T-helper 9 cell (primary cell): ENCODE measurements around the gene AIFM3.

Experiments
- DNase-seq: peaks from one replicate; pipeline ENCODE4 v3.0.0-alpha.2; 2020

The AIFM3 gene

DNA sequence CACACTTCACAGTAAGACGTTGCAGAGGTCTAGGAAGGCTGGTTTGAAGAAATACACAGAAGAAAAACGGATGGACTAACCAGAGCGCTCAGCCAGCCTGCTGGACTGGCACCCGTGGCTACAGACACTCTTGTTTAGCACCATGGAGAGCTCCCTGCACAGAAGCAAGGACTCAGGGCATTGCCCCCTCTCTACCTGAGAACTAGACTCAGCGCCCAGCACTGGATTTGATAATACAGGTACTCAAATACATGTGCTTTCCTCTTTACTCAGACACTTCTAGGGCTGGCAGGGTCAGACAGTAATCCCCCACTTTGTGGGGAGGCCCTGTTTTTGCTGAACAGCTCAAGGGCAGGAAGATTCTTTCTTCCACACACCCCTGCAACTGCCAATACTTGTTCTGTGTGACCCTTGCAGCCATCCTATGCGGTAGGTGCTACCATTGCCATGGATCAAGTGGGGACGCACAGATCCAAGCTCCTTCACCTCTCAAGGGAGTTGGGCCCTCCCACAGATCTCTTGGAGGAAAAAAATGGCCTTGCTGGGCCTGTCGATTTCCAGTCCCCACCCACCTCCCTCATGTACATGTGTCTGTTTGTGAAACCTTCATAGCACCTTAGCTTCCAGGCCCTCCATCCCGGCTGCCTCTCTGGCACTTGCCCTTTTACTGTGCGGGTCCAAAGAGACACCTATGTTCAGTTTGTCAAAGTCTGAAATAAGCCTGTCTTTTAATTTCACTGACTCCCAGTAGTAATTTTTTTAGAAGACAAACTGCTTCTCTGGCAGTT is 42.8 kb downstream of the AIFM3 start:
- no peak for DNase-seq

DNA sequence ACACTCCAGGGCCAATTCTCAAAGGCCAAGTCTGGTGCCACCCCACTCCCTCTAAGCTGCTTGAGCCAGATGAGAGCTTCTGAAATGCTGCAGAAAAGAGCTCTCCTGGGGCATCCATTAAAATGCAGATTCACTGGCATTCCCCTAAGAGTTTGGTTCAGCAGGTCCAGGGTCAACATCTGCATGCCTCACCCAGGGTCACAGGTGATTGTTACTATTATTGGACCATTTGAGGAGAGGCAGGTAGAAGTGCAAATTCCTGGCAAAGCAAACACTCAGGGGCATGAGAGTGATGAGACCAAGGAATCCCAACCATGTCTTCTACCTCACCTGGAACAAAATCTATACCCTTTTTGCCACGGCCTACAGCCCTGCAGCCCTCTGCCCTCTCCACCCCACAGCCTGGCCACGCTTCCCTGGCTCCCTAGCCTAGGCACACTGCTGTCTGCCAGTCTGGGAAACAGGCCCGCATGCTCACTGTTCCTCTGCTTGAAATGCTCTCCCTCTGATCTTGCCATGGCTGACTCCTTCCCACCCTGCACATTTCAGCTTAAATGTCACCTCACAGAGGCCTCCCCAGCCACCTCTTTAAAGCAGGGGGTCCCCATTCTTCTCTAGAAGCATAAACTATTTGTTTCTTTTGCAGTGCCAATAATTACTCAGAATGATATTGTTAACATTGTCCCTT is 43.5 kb downstream of the AIFM3 start:
- no peak for DNase-seq

DNA sequence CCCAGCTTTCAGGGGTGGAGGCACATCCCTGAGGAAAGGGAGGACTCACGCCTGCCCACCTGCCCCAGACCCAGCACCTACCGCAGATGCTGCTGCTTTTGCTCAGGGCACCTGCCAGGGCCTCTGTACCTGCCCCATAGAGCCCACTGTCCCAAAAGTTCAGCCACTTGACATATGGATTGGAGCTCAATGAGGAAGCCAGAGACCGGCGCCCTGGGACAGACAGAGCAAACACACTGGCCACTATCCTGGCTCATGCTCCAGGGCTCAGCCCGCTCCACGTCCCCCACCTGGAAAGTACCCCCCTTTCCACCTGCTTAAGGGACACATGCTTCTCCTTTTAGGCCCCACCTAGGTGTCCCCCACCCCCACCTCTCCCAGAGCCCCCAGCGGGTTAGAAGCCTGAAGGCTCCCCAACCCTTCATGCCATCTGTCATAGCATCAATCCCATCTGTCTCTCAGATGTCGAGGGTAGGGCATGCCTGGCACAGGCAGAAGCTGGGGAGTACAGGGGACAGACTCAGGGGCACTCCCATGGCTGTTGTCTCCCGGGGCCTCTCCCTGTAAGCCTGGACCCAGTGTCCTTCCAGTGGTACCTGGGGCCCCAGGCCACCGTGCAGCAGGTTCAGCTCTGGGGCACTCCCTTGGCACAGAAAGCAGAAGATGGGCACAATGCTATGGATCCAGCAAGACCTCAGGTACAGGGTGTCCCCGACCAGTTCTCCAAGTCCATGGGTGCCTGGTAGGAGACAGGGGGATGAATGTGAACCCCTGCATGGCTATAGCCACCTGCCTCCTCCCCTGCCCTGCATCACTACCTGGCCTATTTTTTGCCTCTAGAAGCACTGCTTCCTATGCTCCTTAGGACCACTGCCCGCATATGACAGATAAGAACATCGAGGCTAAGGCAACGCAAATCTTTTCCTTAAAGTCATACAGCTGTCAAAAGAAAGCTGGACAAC is 45.7 kb downstream of the AIFM3 start:
- DNase-seq = no peak

DNA sequence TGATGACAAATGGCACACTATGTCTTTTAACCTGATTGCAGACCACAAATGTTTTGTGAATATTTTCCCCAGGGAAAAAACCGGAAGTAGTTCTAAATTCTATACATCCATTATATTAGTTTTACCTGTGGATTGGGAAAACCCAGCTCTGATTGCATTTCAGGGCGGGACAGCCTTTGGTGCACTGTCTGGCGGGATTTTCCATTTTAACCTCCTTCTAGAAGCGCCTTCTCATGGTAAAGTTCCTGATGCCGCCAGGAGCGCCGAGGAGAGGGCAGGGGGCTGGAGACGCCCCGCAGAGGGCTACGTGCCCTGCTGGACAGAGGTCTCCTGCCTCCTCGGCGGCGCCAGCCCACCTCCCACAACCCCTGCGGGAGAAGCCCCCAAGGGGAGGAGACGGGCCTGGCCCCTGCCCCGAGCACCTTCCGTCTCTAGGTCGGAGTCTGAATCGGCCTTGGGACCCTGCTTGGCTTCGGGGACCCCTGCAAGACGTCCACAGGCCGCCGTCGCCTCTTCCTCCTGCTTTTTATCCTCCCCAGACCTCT is 46.7 kb downstream of the AIFM3 start:
- no peak for DNase-seq

DNA sequence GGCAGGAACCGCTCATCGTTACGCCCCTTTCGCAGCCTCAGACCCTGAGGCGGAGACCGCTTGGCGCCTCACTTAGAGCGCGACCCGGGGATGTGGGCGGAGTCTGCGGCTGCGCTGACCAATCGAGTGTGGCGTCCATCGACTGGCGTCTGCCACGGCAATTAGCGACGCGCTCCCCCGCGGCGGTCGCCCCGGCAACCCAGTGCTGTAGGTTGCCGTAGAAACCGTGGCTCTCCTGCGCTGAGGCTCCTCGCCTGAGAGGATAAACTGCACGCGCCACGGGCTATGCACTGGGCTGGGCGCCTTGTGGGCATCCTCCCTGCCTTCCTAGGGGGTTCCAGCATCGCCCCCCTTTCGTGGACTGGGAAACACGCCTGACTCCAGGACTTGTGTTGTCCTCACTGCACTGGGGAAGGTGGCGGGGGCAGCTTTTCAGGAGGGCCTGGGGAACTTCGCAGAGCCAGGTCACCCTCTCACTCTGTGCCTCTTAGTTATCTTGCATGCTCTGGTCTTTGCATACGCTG is 47.2 kb downstream of the AIFM3 start:
- DNase-seq = peak; percentile 76

DNA sequence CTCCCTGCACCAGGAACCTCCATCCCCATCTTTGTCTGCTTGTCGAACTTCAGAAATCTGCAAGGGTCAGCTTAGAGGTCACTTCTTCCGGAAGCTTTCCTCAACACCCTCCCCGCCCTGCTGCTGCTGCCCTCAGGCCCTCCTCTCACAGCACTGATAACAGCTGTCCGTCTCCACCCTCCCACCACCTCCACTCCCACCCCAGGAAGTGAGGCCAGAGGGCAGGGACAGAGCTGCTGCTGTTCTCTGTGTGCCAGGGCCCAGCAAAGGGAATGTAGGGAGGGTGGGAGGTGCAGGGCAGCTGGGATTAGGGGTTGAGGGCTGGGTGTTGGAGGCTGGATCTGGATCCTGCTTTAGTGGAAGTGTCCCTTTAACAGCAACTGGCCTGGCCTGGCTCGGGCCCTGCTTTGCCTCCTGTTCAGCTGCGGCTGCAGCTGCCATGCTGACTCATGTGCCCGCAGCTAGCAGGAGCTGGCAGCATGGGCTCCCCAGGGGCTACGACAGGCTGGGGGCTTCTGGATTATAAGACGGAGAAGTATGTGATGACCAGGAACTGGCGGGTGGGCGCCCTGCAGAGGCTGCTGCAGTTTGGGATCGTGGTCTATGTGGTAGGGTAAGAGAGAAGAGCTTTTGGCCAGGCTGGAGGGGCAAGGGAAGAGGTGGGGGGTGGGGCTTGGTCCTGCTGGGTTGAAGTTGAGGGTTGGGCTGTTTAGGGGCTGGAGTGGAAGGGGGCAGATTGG is 47.8 kb downstream of the AIFM3 start, which contains the start of gene P2RX6:
Gene P2RX6, plus strand, starts transcription at position 440 of the 740 bp plus-strand sequence. Its CDS starts 10 bp downstream, at position 450.
- DNase-seq = no peak

DNA sequence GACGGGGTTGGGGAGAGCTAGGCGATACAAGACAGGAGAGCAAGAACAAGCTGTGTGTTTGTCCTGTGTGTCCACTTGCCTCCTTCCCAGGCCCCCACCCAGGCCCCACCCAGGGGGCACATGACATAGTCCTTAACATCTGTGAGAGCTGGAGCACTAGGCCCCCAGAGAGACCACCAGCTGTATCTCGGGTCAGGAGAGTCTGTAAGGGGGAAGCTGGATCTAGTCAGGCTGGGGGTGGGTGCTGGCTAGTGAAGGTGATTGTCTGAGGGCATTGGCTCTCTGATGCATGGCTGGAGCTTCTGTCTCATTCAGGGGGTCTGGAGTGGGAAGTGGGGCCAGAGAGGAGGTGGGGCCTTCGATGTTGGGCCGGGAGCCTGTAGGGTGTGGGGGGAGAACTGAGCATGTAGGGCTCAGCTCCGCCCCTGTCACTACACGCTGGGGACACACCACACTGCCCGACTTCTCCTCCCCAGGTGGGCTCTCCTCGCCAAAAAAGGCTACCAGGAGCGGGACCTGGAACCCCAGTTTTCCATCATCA is 48.5 kb downstream of the AIFM3 start:
- no peak for DNase-seq

DNA sequence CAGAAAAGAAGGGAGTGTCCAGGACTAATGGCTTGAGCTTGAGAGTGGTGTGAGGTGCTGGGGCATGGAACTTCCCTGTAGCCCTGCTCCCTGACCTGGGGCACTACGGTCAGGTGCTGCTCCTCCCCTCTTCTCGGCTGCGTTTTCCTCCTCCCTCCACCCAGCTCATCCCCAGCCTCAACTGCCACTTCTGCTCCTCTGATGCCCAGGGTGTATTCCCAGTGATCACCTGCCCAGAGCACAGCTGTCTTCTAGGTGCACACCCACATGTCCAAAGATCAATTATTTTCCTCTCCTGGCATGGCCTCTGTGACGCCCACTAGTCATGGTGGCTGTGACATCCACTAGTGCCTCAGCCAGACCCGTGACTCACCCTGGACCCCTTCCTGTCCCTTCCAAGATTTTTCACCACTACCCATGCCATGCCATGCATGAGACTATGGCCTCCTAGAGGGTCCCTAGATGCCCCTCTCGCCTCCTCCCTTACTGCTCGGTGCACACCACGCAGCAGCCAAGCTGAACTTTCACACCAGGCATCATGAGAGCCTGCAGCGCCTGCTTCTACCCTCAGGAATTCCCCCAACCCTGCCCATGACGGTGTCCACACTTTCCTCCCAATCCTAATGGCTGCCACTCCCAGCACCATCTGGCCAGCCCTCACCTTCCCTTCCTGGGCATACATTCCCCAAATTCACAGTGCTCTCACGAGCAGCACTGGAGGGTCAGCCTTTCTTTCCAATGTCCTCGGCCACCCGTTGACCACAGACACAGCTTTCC is 49.8 kb downstream of the AIFM3 start:
- no peak for DNase-seq

DNA sequence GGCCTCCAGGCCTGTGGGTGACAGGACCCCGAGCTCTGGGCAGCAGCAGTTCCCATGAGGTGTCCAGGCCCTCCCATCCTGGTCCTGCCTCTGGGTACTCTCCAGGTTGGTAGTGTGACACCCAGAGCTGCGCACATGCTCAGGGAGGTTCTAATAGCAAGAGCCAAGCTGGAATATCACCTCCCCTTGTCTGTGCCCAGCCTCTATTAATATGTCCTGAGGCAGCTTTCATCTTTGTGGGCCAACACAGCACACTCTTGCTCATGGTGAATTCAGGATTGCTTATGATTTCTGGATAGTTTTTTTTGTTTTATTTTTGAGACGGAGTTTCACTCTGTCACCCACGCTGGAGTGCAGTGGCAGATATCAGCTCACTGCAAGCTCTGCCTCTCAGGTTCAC is 51.3 kb downstream of the AIFM3 start:
- DNase-seq = no peak

DNA sequence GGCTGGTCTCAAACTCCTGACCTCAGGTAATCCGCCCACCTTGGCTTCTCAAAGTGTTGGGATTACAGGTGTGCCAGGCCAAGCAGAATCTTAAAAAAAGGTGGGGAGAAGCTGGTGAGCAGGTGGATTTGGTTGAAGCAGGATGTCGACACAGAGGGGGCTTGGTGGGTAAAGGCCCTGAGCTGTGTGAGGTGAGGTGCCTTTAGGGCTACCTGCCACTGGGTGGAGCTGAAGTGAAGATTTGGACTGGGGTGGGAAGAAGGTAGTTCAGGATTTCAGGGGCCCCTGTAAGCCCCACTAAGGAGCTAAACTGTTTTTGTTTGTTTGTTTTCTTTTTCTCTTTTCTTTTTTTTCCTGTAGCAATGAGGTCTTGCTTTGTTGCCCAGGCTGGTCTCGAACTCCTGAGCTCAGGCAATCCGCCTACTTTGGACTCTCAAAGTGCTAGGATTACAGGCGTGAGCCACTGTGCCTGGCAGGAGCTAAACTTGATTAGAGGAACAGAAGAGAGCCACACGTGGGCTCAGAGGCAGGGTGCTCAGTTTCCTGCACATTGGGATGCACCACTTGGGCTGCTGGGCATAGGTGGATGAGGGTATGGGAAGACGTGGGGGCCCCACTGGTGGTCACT is 53.9 kb downstream of the AIFM3 start:
- DNase-seq = no peak

DNA sequence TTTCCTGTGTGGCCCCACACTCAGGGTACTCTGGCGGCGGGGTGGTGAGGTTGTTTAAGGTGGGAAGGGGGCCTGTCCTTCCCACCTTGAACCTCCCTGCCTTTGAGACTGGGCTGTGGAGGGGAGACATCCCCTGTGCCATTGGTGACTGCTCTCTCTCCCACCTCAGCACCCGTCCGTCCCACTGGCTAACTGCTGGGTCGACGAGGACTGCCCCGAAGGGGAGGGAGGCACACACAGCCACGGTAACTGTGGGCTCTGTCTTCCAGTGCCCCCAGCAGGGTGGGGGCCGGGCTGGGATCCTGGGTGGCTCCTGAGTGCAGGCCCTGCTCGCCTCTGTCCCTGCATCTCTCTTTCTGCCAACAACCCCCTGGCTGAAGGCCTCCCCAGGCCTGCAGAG is 55.5 kb downstream of the AIFM3 start:
- DNase-seq = no peak

DNA sequence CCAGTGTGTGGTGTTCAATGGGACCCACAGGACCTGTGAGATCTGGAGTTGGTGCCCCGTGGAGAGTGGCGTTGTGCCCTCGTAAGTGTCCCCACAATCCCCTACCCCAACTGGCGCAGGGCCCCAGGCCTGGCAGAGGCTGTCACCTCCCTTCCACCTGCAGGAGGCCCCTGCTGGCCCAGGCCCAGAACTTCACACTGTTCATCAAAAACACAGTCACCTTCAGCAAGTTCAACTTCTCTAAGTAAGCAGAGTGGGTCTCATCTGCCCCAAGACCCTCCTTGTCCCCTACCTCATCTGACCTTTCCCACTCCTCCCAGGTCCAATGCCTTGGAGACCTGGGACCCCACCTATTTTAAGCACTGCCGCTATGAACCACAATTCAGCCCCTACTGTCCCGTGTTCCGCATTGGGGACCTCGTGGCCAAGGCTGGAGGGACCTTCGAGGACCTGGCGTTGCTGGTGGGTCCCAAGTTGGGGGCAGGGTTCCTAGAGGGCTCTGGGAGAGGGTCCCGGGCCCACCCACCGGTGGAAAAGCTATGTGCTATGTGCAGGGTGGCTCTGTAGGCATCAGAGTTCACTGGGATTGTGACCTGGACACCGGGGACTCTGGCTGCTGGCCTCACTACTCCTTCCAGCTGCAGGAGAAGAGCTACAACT is 56.0 kb downstream of the AIFM3 start:
- DNase-seq = no peak

DNA sequence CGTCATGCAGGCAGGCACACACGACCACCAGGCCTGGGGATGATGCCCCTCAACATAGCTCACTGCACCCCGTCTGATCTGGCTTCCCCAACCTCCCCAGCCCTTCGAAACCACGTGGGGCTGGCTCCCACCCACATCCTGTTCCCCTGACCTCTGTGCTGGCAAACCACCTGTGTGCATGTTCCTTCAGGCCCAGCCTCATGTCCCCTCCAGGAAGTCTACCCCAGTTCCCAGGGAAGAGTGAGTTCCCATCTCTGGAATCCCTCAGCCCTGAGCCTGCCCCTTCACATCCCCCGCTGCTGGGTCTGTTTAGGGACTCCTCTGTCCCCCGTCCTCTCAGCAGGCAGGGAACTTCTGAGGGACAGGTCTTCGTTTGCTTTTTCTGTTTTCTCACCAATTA is 58.2 kb downstream of the AIFM3 start:
- no peak for DNase-seq

DNA sequence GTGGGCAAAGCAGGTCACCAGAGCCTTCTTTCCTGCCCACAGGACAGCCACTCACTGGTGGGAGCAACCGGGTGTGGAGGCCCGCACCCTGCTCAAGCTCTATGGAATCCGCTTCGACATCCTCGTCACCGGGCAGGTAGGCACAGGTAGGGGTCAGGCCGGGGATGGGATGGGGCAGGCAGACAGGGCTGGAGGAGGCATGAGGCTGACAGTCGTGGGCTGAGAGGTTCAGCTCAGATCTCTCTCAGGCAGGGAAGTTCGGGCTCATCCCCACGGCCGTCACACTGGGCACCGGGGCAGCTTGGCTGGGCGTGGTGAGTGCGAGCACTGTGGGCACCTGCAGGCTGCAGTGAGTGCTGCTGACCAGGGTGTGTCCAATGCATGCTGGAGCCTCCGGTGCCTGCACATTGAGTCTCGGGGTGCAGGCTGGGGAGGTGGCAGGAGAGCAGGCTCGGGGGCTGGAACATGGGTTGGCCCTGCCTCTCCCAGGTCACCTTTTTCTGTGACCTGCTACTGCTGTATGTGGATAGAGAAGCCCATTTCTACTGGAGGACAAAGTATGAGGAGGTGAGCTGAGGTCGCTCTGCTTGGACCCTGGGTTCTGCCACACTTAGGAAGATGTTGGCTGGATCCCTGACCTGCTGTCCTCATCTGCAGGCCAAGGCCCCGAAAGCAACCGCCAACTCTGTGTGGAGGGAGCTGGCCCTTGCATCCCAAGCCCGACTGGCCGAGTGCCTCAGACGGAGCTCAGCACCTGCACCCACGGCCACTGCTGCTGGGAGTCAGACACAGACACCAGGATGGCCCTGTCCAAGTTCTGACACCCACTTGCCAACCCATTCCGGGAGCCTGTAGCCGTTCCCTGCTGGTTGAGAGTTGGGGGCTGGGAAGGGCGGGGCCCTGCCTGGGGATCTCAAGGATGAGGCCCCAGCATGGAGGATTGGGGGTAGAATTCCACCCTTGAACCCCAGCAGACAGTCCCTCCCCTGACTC is 59.0 kb downstream of the AIFM3 start:
- no peak for DNase-seq

DNA sequence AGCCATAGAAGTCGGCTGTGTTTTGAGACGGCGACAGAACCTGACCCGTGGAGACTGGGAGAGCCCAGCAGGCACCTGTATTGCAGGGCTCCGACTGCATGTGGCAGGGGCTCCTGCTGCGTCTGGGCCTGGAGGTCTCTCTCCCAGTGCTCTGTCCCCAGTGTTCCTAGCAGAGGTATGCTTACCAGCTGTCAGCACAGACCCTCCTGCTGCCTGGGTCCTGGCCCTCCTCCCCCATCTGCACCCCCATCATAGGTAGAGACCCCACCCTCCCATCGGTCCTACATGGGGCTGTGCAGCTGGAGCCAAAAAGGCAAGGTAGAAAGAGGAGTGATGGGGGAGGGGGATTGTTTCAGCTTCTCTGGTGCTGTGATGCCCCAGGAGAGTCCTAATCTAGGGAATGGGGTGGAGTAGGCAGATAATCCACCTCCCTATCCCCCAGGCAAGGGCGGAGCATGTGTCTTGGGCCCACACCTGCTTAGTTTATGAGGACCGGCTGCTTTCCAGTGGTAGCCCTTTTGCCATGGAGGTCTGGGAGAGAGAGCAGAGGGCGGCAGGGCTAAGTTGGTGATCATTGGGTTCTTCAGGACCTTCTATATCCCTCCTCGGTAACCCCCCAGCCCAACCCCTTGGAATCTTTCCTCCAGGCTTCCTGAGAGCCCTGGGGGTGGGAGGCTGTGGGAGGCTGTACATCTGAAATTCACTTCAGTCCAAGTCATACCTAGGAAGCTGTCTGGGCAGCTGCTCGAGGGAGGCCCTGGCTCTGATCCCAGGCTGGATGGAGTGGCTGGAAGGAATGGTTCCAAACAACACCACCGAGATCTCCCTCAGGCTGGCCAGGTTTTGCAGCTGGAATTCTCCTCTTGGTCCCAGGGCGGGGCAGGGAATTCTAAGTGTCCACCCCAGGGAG is 60.0 kb downstream of the AIFM3 start:
- DNase-seq = no peak

DNA sequence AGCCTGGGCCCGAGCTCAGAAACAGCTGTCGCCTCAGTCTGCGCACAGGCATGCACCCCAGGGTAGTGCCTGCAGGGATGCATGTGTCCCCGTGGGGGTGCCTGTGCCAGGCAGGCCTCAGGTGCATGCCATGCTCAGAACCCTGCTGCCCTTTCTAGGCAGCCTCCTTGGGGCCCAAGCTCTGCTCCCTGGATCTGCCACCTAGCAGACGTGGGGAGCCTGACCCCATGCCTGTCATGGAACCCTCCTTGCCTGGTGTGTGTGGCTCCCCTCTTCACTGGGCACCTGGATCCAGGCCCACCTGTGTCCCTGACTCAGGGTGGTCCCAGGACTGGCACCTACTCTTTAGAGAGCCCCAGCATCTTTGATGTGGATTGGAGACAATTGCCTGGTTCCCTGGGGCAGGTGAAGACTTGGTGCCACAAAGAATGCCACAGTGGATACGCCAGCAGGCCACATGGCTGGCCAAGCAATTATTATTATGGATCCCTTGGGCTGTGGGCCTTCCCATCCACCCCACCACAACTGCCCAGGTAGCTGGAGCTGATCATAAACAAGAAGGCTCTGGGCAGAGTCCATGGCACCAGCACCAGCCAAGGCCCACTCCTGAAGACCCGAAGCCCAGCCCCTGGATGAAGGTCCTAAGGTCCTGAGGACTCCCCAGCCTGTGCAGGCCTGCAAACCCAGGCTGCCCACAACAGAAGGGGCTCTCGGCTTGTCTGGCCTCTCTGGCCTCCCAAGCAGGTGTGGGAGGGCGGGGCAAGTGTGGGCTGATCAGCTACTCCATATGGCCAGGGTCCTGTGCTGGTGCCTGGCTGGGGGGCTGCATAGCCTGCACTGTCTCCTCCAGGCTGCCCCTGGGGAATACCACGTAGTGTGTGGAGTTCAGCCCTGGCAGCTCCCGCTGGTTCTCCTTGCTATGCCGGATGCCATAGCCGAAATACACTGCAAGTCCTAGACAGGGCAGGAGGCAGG is 61.5 kb downstream of the AIFM3 start:
- DNase-seq = no peak
